A673 (cell line): ENCODE measurements around the gene ARFGEF2. TPM values are rescaled to one million over a fixed set of nuclear protein-coding genes. Genes with fewer than 3 reads are reported as not detected.
A peak's percentile ranks its signal among the peaks of the same experiment; 100 is the strongest.

Experiments
- BruUV-seq: library from RNA; stranded (reverse); fragments of 400-500 nt; replicated peaks from 2 replicates; lab custom pipeline; 2021; lab: Mats Ljungman, UMichigan
- CTCF ChIA-PET: fragments of 300-600 bp; sonication (Branson Sonifier 250); formaldehyde crosslinking; loops from one replicate; lab custom pipeline; 2022; ENCODE audit warnings: antibody characterized with exemption; lab: Charles Lee
- POLR2A ChIA-PET: fragments of 300-600 bp; sonication (Branson Sonifier 250); formaldehyde crosslinking; loops from one replicate; lab custom pipeline; 2022; ENCODE audit warnings: antibody characterized with exemption; ENCODE audit not compliant: low non-redundant PET; lab: Charles Lee
- DNase-seq: peaks from one replicate; pipeline ENCODE4 v3.0.0-alpha.2; 2015; ENCODE audit warnings: low spot score
- H3K27ac ChIP-seq: fragments of 200-600 bp; sonication (generic); 2 replicates; pipeline ENCODE4 v1.5.1; 2016; ENCODE audit warnings: mixed run types, low read depth, mild to moderate bottlenecking, mixed read lengths, antibody characterized with exemption, low read length; ENCODE audit not compliant: poor library complexity, severe bottlenecking
- H3K27me3 ChIP-seq: fragments of 200-600 bp; sonication (generic); replicated peaks from 2 replicates; pipeline ENCODE4 v1.6.1; 2017; ENCODE audit warnings: mixed run types, low read depth, mild to moderate bottlenecking, mixed read lengths, antibody characterized with exemption, low read length; ENCODE audit not compliant: insufficient read depth, poor library complexity
- H3K36me3 ChIP-seq: fragments of 200-600 bp; sonication (generic); 2 replicates; pipeline ENCODE4 v1.6.1; 2016; ENCODE audit warnings: mixed run types, mild to moderate bottlenecking, mixed read lengths, antibody characterized with exemption, low read length; ENCODE audit not compliant: insufficient read depth, poor library complexity, severe bottlenecking
- H3K4me1 ChIP-seq: fragments of 200-600 bp; sonication (generic); 2 replicates; pipeline ENCODE4 v1.6.1; 2017; ENCODE audit warnings: mixed run types, mild to moderate bottlenecking, mixed read lengths, antibody characterized with exemption, low read length; ENCODE audit not compliant: insufficient read depth, poor library complexity, severe bottlenecking
- H3K4me3 ChIP-seq: fragments of 200-600 bp; sonication (generic); 2 replicates; pipeline ENCODE4 v1.5.1; 2016; ENCODE audit warnings: low read depth, mixed run types, mild to moderate bottlenecking, mixed read lengths, low read length; ENCODE audit not compliant: poor library complexity, severe bottlenecking
- H3K9me3 ChIP-seq: fragments of 200-600 bp; sonication (generic); 2 replicates; pipeline ENCODE4 v1.6.1; 2016; ENCODE audit warnings: mixed run types, low read depth, mild to moderate bottlenecking, mixed read lengths, antibody characterized with exemption, low read length; ENCODE audit not compliant: poor library complexity, severe bottlenecking
- CTCF ChIP-seq: fragments of 300-800, 200-600 bp; sonication (generic); conservative IDR thresholded peaks from 2 replicates; pipeline ENCODE4 v1.5.1; 2017; ENCODE audit warnings: low read depth, mild to moderate bottlenecking, antibody characterized with exemption, low read length, moderate library complexity, mixed read lengths
- EZH2 ChIP-seq: fragments of 200-600 bp; sonication (generic); IDR thresholded peaks from 2 replicates; pipeline ENCODE4 v1.6.1; 2017; ENCODE audit warnings: borderline replicate concordance, low read depth, mild to moderate bottlenecking, mixed read lengths, antibody characterized with exemption, low read length; ENCODE audit not compliant: poor library complexity, severe bottlenecking
- intact Hi-C: fragments of 100-400 bp; cut with micrococcal nuclease; formaldehyde crosslinking; loops from one replicate; pipeline ENCODE4 v1.10.0; 2022; ENCODE audit not compliant: unreplicated experiment
- total RNA-seq: library from RNA; stranded (reverse); gene quantifications from 2 replicates; pipeline ENCODE4 v1.2.3, GENCODE V29; 2021

ARFGEF2 gene
- total RNA-seq, 1 experiment from 2014 or later: 26.1 TPM

GRCh38 chr20:48995589-48995988 lies 74.1 kb downstream of the ARFGEF2 start:
- H3K9me3 ChIP-seq: no peaks in the 10 kb centered on the region
- peaks cover 56% of the 10 kb centered on the region for H3K36me3 ChIP-seq
- no peak for DNase-seq
- no peak for TF ChIP-seq CTCF
- TF ChIP-seq EZH2: no peak
- H3K4me1 ChIP-seq: no peaks in the 10 kb centered on the region
- no TSS peak for BruUV-seq
- H3K4me3 ChIP-seq: no peak overlapping the region
- H3K27me3 ChIP-seq: no peaks in the 10 kb centered on the region
- intact Hi-C loops: no loop called here
- H3K27ac ChIP-seq: peak overlapping the region; percentile 8
- ChIA-PET CTCF (no interaction called here), POLR2A (no interaction called here)

- Histone ChIP-seq H3K27ac (no peak overlapping the region), H3K27me3 (no peaks in the 10 kb centered on the region), H3K9me3 (no peaks in the 10 kb centered on the region), H3K4me3 (no peak overlapping the region), H3K4me1 (no peaks in the 10 kb centered on the region), H3K36me3 (peaks cover 35% of the 10 kb centered on the region)
- ChIA-PET POLR2A (no interaction called here), CTCF (no interaction called here)
- no peak for DNase-seq
- TF ChIP-seq EZH2 (no peak), CTCF (no peak)
- no TSS peak for BruUV-seq
- intact Hi-C loops: no loop called here
Observed at GRCh38 chr20:48999890-49000870, 78.7 kb downstream of the ARFGEF2 start.

GRCh38 chr20:49001741-49002140 lies 80.2 kb downstream of the ARFGEF2 start:
- ChIA-PET CTCF (no interaction called here), POLR2A (no interaction called here)
- DNase-seq: no peak
- TF ChIP-seq CTCF: no peak
- TF ChIP-seq EZH2: no peak
- Histone ChIP-seq H3K36me3 (peaks cover 27% of the 10 kb centered on the region), H3K9me3 (no peaks in the 10 kb centered on the region), H3K4me3 (no peak overlapping the region), H3K27ac (no peak overlapping the region), H3K4me1 (no peaks in the 10 kb centered on the region), H3K27me3 (no peaks in the 10 kb centered on the region)
- BruUV-seq: no TSS peak
- intact Hi-C loops: no loop called here
